ENCODE data around the gene PNPLA7.
"Not testable (repeated sequence)": the region's sequence is repeated elsewhere in the genome, so short reads cannot be mapped to it uniquely, and the experiment has no call there.

The PNPLA7 gene

DNA sequence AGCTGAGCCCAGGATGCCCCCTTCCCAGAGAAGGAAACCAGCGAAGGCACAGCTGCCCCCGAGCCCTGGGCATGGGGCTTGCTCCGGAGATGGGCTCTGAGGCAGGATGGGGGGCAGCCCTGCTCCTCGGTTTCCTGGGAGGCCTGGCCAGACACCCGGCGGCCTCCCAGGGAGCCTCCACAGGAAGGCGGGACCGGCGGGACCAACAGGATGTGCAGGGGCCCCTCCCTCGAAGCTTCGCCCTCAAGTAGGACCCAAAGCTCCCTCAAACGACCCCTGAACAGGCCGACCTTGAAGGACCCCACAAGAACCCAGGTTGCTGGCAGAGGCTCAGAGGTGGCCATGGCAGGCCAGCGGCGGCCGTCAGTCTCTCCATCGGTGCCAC is 138.9 kb downstream of the PNPLA7 start:
- DNase-seq = no peak

DNA sequence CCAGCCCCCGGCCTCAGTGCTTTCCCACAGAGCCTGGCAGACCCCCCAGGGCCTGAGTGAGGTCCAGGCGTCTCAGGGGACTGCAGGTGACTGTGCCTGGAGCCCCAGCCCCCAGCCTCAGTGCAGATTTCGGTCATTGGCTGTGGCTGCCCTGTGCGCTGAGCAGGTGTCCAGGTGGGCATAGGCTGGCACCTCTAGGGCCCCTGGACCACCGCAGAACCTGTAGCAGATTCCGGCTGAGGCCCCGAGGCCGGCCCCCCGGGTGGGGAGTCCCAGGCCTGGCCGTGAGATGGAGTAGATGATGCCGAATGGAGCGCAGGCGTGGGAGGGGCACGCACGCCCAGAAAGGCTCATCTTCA is 139.3 kb downstream of the PNPLA7 start:
- no peak for DNase-seq

DNA sequence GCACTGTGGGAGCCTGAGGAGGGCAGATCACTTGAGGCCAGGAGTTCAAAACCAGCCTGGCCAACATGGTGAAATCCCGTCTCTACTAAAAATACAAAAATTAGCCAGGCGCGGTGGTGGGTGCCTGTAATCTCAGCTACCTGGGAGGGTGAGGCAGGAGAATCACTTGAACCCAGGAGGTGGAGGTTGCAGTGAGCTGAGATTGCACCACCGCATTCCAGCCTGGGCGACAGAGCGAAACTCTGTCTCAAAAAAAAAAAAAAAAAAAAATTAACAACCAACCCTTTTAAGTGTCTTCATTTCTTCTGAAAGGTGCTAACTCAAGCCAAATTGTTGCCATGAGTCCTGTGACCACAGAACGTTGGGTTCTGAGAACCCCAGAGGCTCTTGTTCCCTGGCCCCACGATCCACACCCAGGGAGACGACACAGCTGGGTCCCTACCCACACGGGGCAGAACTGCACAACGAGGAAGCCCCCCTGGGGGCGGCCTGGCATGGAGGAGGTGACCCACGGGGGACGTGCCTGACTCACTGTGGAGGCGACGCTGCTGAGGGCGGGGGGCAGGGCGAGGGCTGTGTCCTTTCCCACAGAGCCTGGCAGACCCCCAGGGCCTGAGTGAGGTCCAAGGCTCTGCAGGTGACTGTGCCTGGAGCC is 139.8 kb downstream of the PNPLA7 start:
- not testable (repeated sequence) for DNase-seq

Measured in NCI-H1436 (cell line).